ENCODE results near the gene SCN5A. TPM values are rescaled to one million over a fixed set of nuclear protein-coding genes. Genes with fewer than 3 reads are reported as not detected.

The SCN5A gene
- total and polyA plus RNA-seq, 2 of the 13 experiments (the other 11 are each of a cell fraction or from before 2014, with no cell fraction given), result 0.22 TPM; not detected in 1

DNA sequence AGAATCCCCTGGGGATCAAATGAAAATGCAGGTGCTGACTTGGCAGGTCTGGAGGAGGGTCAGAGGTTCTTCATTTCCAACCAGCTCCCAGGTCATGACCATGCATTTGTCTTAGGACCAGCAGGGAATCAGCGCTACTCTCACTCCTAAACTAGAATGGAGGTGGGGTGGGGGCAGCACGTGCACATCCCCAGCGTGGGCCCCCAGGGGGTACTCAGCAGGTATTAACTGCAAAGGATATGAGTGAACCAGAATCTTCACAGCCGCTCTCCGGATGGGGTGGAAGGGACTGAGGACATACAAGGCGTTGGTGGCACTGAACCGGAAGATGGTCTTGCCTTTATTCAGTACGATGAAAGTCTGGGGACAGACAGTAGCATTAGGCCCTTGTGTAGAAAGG is 19.4 kb downstream of the SCN5A start:
- no peaks in the 10 kb centered on the region for H4K20me1 ChIP-seq (ENCODE audit: insufficient read depth, low read length)
- H3K9me3 ChIP-seq (ENCODE audit: low read length), result no peaks in the 10 kb centered on the region
- no peak for ATAC-seq
- H2AFZ ChIP-seq (ENCODE audit: low read length), result no peak overlapping the region
- TF ChIP-seq ZSCAN21 (CRISPR knock-in tag; IDR thresholded peaks at IDR 0.05; ENCODE audit: borderline replicate concordance), result no peak
- no peak for TF ChIP-seq ZFP90 (CRISPR knock-in tag; IDR thresholded peaks at IDR 0.05; ENCODE audit: borderline replicate concordance)
- no peak for TF ChIP-seq HNF1A (IDR thresholded peaks at IDR 0.05; ENCODE audit: low read depth)
- no peak for TF ChIP-seq HNF1A (CRISPR knock-in tag; IDR thresholded peaks at IDR 0.05; ENCODE audit: borderline replicate concordance)
- TF ChIP-seq SKI (IDR thresholded peaks at IDR 0.05; ENCODE audit: partially characterized antibody), result no peak
- no peak for TF ChIP-seq TBX2 (CRISPR knock-in tag; IDR thresholded peaks at IDR 0.05; ENCODE audit: borderline replicate concordance)
- TF ChIP-seq SRSF9 (IDR thresholded peaks at IDR 0.05; ENCODE audit: borderline replicate concordance, insufficient read depth, low read depth, low read length, poor library complexity, severe bottlenecking), result no peak
- no peak for TF ChIP-seq PTBP1 (IDR thresholded peaks at IDR 0.05; ENCODE audit: low read depth, low read length, poor library complexity, severe bottlenecking)
- no peak for TF ChIP-seq YEATS2 (CRISPR knock-in tag; IDR thresholded peaks at IDR 0.05; ENCODE audit: borderline replicate concordance)
- TF ChIP-seq ZBTB25 (CRISPR knock-in tag; IDR thresholded peaks at IDR 0.05), result no peak
- TF ChIP-seq ZFAT (CRISPR knock-in tag; conservative IDR thresholded peaks at IDR 0.05), result no peak
- no peak for TF ChIP-seq FOXJ3 (CRISPR knock-in tag; IDR thresholded peaks at IDR 0.05; ENCODE audit: borderline replicate concordance)
- TF ChIP-seq BCL3 (CRISPR knock-in tag; IDR thresholded peaks at IDR 0.05), result no peak
- TF ChIP-seq ZNF552 (CRISPR knock-in tag; IDR thresholded peaks at IDR 0.05; ENCODE audit: borderline replicate concordance), result no peak
- TF ChIP-seq MTF1 (CRISPR knock-in tag; IDR thresholded peaks at IDR 0.05), result no peak
- no peak for DNase-seq (ENCODE audit: low spot score)
- intact Hi-C loops (cut with micrococcal nuclease; ENCODE audit: unreplicated experiment), result no loop called here
- no peak overlapping the region for H3K27ac ChIP-seq (ENCODE audit: extremely low read length, insufficient read depth, low read length)
- no peaks in the 10 kb centered on the region for H3K36me3 ChIP-seq (replicated peaks in 1 of 2; ENCODE audit: control insufficient read depth in 1 of 2, insufficient read depth in 2 of 2, low read length in 2 of 2)
- H3K4me2 ChIP-seq (ENCODE audit: low read depth, low read length), result no peak overlapping the region
- ChIA-PET CTCF (ENCODE audit: low intra/inter-chr PET ratio, low total read pairs) (no interaction called here), POLR2A (no interaction called here)
- no peak for FAIRE-seq
- no peak overlapping the region for H3K4me3 ChIP-seq (replicated peaks in 1 of 3; ENCODE audit: insufficient read depth in 1 of 3, low read depth in 2 of 3, low read length in 3 of 3)
- no TSS peak for BruUV-seq (replicated peaks)
- H3K9ac ChIP-seq (ENCODE audit: insufficient read depth, low read depth, low read length), result no peak overlapping the region
- WGBS (ENCODE audit: low lambda C conversion rate), result 59% methylated on average over 5 of the region's 8 CpGs
- peaks cover 9 to 61% of the 10 kb centered on the region in 2 experiments; a peak in 3 of 5 replicates for H3K27me3 ChIP-seq (ENCODE audit: control insufficient read depth in 1 of 2, insufficient read depth in 2 of 2, low read length in 2 of 2)
- peaks cover 10% of the 10 kb centered on the region; the same call in 1 of the 2 replicates for H3K4me1 ChIP-seq (ENCODE audit: insufficient read depth, low read length)
- in situ Hi-C loops (cut with HindIII; ENCODE audit: extremely low pct_ligation_motif_present, low pct_unique_long_range_greater_than_20kb), result no loop called here
- no peaks in the 10 kb centered on the region for H3K79me2 ChIP-seq (ENCODE audit: insufficient read depth, low read length)
